SH-SY5Y (cell line): ENCODE results near the gene NCBP2.

Source experiments
- GATA2 ChIP-seq: IDR thresholded peaks from 2 replicates; pipeline ENCODE4 v1.6.1; 2011; ENCODE audit warnings: mild to moderate bottlenecking, low read depth, low read length
- GATA3 ChIP-seq: IDR thresholded peaks from 2 replicates; pipeline ENCODE4 v1.6.1; 2011; ENCODE audit warnings: low read depth, mild to moderate bottlenecking, low read length, moderate library complexity

GRCh38 chr3:196932600-196932999 is 9.7 kb downstream of the NCBP2 start:
- TF ChIP-seq GATA3 (no peak), GATA2 (no peak)
